ENCODE data around the gene FBXW8.

FBXW8 gene

GRCh38 chr12:116926283-116927243 is 15.8 kb downstream of the FBXW8 start:
- DNase-seq, result no peak

DNA sequence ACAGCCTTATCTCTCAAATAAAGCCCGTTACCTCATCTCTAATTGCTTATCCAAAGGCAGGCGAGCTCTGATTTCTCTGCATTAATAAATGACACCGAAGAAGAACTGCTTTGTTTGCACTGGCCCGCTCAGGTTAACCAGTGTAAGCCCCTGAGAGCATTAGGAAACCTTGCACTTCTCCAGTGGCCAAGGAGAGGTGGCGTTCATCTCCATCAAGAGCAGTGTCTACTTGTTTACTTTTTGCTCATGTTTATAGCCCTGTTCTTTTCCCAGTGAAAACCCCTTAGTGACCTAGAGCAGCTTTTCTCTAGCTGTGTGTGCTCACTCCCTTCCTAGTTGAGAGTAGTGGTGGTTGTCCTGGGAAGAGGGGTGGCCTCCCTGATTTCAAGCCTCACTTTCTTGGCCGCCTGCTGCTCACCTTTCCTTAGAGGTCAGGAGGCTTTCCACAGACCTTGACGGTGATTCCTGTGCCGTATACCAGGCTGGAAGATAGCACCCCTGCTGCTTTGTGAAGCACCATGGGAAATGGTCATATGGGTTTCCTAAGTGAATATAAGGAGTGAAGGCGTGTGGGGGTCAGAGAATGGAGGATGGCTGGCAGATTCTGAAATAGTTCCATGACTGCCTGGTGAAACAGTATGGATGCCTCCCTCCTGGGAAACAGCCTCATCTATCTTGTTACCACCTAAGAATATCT is 16.6 kb downstream of the FBXW8 start:
- DNase-seq, result peak; percentile 54

DNA sequence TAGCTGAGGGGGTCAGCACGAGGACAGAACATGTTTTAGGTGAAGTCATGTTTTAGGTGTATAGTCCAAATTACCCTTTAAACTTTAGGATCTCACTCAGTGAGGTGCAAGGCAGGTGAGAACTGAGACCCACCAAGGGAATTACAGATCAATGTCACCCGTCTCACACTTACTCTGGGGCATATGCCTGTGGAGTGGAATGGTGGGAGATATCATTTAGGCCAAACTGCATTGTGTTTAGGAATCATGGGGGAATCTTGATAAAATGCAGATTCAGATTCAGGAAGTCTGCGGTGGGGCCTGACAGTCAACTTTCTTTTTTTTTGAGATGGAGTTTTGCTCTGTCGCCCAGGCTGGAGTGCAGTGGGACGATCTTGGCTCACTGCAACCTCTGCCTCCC is 17.8 kb downstream of the FBXW8 start:
- no peak for DNase-seq

GRCh38 chr12:116929885-116930284 is 19.1 kb downstream of the FBXW8 start:
- no peak for DNase-seq

- no peak for DNase-seq
Measured at GRCh38 chr12:116931665-116932064, 20.9 kb downstream of the FBXW8 start.

GRCh38 chr12:116933091-116933490 is 22.3 kb downstream of the FBXW8 start:
- no peak for DNase-seq

DNA sequence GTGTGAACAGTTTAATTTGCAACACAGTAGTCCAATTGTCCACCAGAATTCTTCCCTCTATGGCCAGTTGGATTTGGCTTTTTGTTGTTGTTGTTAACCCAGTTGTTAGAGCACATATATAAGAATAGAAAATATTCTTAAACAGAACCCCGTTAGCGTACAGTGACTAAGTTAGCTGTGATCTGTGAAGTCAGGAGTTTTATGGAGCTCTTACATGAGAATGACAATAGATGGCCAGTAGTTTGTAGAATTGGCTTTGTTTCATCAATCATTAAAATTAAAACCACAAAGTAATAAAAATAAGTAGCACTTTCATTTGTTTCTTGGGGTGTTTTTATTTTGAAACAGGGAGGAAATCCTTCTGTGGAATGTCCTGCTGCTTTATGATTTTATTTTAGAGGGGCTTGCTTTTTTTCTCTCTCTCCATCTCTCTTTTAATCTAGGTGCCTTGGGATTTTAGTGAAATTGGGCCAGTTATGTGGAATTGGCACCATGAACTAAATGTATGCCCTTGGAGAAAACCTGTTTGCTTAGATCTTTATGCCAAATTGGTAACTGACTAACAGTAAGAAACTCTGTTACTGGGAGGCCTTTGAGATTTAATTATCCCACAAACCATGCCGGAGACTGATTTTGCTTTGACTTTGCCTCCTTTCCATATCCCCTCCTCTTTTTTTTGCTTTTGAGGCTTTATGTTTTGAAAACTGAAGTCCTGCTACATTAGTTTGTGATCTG is 22.9 kb downstream of the FBXW8 start:
- no peak for DNase-seq

DNA sequence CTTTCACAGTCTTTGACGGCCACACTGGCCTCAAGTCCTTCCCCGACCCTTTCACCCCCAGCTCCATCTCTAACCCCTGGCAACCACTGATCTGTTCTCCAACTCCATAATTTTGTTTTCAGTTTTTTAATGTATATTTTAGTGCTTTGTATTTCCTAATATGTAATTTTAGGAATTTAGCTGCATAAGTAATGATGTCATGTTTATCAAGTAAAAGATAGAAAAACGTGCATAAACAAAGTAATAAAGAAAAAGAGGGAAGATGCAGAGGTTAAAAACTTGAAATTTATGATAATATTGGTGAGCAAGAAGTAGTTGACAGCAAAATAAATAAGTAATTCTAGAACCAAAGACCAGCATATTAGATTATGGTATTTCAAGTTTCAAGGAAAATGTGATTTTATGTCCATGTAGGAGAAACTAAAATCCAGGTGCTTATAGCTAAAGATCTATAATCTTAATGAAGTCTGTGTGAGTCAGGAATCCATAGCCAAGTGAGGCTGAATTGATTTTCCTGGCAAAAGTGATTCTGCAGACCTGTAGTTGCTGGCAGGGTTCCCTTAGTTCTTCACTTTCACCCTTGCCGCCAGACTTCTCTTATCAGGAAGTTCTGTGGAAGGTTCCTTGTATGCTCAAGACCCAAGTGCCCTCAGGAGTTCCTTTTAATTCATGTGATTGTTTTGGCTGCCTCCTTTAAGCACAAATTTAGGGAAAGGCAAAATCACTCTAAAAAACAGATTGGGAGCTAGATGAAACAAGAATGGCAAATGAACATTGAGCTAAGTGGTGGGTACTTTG is 24.4 kb downstream of the FBXW8 start:
- no peak for DNase-seq

- no peak for DNase-seq
Measured at GRCh38 chr12:116937640-116938039, 26.9 kb downstream of the FBXW8 start.

DNA sequence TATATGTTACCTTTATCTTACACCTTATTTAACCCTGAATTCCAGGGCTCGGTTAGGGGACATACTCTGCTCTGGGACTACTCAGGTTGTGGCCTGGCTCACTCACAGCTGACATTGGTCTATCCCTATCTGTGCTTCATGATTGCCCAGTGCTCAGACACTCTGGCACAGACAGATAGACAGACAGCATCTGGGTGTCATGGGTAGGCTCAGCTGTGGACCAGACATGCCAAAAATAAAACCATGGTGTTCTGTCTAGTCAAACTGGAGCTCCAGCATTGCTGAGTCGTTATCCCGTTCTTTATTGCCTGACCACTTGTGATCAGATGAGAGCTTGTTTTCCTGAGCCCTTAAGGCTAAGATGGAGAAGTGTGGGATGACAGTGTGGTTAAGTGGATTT is 29.0 kb downstream of the FBXW8 start:
- DNase-seq, result peak; percentile 68

- no peak for DNase-seq
Measured at GRCh38 chr12:116941188-116941587, 30.4 kb downstream of the FBXW8 start.

DNA sequence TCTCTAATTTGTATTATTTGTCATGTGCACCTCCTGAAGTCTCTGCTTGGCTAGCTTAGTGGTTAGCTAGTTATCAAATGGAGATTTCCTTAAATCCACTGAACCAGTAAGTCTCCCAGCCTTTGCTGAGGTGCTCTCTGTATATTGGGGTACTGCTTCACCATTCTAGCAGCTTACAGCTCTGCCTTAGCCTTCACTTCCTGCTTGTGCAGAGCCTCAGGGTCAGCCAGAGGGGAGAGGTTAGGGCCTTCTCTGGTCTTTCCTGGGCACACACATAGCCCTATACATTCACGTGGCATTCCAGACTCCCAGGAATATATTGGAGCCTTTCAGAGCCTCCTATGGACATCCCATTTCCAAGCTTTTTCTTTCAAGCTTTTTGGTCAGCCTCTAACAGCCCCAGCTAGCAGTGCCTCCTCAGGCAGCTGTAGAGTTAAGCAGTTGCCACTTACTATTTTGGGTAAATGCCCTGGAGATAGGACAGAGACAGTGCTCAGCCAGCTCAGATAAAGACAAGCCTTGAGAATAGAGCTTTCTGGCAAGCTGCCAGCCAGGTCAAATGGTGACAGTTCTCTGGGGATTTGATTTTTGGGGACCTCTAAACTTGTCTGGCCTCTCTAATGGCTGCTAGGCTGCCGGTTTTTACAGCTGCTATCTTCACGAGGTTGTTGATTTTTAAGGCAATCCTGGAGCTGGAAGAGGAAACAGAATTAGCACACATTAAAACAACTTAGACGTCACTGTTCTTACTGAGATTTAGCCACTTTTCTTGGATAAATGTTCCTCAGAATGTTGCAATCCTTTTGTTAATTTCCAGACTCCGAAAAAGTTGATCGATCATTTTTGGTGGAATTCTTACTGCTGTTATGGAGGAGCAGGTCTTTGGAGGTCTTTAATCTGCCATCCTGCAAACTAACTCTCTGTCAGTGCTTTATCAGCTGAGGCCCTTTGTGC is 32.9 kb downstream of the FBXW8 start:
- DNase-seq, result no peak

DNA sequence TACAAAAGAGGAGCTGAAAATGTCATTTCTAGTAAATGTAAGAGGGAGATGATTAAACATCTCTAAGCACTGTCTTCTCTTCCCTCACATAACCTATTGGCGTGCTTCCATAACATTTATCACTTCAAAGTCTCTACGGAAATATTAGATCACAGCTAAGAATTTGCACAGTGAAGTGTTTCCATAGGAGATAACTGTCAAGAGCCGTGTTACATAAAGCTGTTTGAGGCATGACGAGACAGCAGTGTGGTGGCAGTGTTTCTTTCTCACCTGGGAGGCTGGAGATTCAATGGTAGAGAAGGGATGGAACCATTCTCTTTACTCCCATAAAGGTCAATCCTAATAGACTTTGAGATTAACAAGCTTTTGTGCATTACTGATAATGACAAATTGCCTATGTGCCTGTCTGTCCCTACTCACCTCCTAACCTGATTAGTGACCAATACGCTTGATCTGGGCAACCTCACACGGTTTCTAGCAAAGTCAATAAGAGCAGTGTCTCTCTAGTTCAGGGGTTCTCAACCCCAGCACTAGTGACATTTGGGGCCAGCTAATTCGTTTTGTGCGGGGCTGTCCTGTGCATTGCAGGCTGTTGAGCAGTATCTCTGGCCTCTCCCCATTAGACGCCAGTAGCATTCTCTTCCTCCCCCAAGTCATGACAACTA is 35.3 kb downstream of the FBXW8 start:
- DNase-seq, result no peak

- no peak for DNase-seq
Measured at GRCh38 chr12:116948298-116948697, 37.5 kb downstream of the FBXW8 start.

GRCh38 chr12:116950628-116951325 is 40.0 kb downstream of the FBXW8 start:
- no peak for DNase-seq

DNA sequence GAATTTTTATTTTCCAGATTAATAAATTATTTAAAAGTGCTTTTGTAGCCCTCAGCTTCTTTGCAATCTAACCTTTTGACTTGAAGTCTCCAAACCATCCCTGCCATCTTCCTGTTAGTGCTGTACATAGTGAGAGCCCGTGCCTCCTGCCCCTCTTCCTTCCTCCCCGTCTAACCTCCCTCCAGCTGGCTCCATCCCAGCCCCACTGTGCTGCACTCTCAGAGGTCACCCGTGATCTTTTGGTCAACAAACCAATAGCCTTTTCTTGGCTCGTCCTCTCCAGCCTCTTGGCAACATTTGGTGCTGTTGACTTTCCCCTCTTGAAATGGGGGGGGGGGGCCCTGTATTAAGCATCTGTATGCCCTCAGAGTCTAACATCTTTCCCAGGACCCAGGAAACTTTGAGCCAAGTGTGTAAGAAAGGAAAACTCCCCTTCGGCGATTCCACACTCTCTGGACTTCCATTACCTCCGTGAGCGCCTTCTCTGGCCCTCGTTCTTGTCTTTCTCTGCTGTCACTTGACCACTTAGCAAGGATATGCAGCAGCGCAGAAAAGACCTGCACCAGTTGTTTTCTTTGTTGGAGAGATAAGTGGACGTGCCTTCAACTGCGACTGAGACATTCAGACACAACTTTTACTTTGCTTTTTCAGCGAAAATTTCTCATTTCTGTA is 44.1 kb downstream of the FBXW8 start:
- no peak for DNase-seq

- DNase-seq, result peak; percentile 49
Measured at GRCh38 chr12:116955382-116956021, 44.8 kb downstream of the FBXW8 start.

GRCh38 chr12:116958402-116959197 is 47.9 kb downstream of the FBXW8 start:
- DNase-seq, result peak; percentile 93

Data from NCI-H510A treated with DMSO at 0.1 percent for 48 hours (cell line).